ENCODE results near the gene ABCC8.

DNA sequence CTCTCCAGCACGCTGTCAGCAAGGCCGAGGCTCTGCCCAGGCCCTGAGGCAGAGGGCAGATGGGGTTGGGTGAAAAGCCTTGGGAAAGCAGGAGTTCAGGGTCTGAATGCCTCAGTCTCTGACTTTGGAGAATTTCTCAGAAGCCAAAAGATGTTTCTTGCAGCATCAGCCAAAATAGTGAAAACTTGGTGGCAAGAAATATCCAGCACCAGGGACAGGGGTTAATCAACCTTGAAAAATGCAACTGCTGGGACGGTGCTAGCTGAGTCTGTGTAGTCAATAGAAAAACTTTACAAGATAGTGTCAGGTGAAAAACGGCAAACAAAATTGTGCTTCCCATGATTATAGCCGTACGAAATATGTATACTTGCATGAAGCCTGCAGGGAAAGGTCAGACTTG, 1.4 kb upstream of the ABCC8 start:
- TF ChIP-seq, protein P1, sequence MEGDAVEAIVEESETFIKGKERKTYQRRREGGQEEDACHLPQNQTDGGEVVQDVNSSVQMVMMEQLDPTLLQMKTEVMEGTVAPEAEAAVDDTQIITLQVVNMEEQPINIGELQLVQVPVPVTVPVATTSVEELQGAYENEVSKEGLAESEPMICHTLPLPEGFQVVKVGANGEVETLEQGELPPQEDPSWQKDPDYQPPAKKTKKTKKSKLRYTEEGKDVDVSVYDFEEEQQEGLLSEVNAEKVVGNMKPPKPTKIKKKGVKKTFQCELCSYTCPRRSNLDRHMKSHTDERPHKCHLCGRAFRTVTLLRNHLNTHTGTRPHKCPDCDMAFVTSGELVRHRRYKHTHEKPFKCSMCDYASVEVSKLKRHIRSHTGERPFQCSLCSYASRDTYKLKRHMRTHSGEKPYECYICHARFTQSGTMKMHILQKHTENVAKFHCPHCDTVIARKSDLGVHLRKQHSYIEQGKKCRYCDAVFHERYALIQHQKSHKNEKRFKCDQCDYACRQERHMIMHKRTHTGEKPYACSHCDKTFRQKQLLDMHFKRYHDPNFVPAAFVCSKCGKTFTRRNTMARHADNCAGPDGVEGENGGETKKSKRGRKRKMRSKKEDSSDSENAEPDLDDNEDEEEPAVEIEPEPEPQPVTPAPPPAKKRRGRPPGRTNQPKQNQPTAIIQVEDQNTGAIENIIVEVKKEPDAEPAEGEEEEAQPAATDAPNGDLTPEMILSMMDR (IDR thresholded peaks at IDR 0.05; ENCODE audit: control extremely low read depth in 1 of 3, insufficient read depth in 1 of 3, low read depth in 1 of 3, low read length in 3 of 3), result no peak
- TF ChIP-seq JUN (IDR thresholded peaks at IDR 0.05; ENCODE audit: low read depth, low read length) (no peak), NRF1 (IDR thresholded peaks at IDR 0.05; ENCODE audit: low read depth, low read length) (no peak), EZH2 (IDR thresholded peaks at IDR 0.05; ENCODE audit: low read depth, low read length, severe bottlenecking) (no peak), POLR2AphosphoS5 (IDR thresholded peaks at IDR 0.05; ENCODE audit: low read depth, low read length) (no peak), CBX8 (IDR thresholded peaks at IDR 0.05; ENCODE audit: borderline replicate concordance, low read depth, low read length) (no peak), RFX5 (IDR thresholded peaks at IDR 0.05; ENCODE audit: borderline replicate concordance, low read depth, low read length) (no peak), POLR2A (IDR thresholded peaks at IDR 0.05; ENCODE audit: control extremely low read depth in 1 of 2, low read depth in 2 of 2, low read length in 2 of 2) (no peak), CEBPB (IDR thresholded peaks at IDR 0.05; ENCODE audit: low read depth, low read length) (no peak)
- TF ChIP-seq, protein P2, sequence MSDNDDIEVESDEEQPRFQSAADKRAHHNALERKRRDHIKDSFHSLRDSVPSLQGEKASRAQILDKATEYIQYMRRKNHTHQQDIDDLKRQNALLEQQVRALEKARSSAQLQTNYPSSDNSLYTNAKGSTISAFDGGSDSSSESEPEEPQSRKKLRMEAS (IDR thresholded peaks at IDR 0.05), result no peak
